ENCODE data around the gene LRRC26. TPM values are rescaled to one million over a fixed set of nuclear protein-coding genes. Genes with fewer than 3 reads are reported as not detected.

LRRC26 gene
- total RNA-seq, 1 experiment from 2014 or later, result 2.4 TPM

- TF ChIP-seq SP1 (IDR thresholded peaks at IDR 0.05; ENCODE audit: low read depth) (no peak), CBX3 (IDR thresholded peaks at IDR 0.05; ENCODE audit: low read depth) (no peak), TCF7L2 (IDR thresholded peaks at IDR 0.05; ENCODE audit: borderline replicate concordance, extremely low read depth, insufficient read depth, insufficient read length) (no peak), CEBPB (IDR thresholded peaks at IDR 0.05; ENCODE audit: low read depth) (no peak), ZBTB33 (IDR thresholded peaks at IDR 0.05; ENCODE audit: extremely low read depth, insufficient replicate concordance, low read length) (no peak), ZNF274 (IDR thresholded peaks at IDR 0.05; ENCODE audit: low read depth, low read length) (no peak), ZFX (IDR thresholded peaks at IDR 0.05) (no peak)
These were observed 48.4 kb upstream of the LRRC26 start (continued) for GRCh38 chr9:137218212-137218753.

- no peaks in the 10 kb centered on the region for H4K20me1 ChIP-seq (ENCODE audit: insufficient read depth)
- peaks cover 28 to 59% of the 10 kb centered on the region in 2 experiments for H3K4me1 ChIP-seq (ENCODE audit: control insufficient read depth in 1 of 2, insufficient read depth in 2 of 2, low read length in 2 of 2)
- DNase-seq (ENCODE audit: low read depth, low spot score) (peak; percentile 53), ATAC-seq (peak; percentile 77)
- no peaks in the 10 kb centered on the region for H3K9me2 ChIP-seq (ENCODE audit: insufficient read depth)
- TSS peak; percentile 34 for BruUV-seq (replicated peaks)
- CTCF ChIA-PET, result interaction anchor here (0.9 kb wide), 1 partner anchor 10 kb away, joined by 3 read pairs; the partner anchor contains the start of gene RNF224
- H3K9ac ChIP-seq (ENCODE audit: low read length), result peak overlapping the region; percentile 52
- no peaks in the 10 kb centered on the region for H3K79me2 ChIP-seq (ENCODE audit: insufficient read depth, low read length)
- no peaks in the 10 kb centered on the region for H3K9me3 ChIP-seq (ENCODE audit: control insufficient read depth in 1 of 2, insufficient read depth in 1 of 2, low read depth in 1 of 2, low read length in 2 of 2)
- intact Hi-C loops (cut with micrococcal nuclease), result no loop called here
- POLR2A ChIA-PET, result interaction anchor here (0.7 to 1.8 kb wide), 3 partner anchors 9 to 54 kb away, joined by 3 to 6 read pairs (median 5); partner anchors contain the start of gene RNF224
- H3K27me3 ChIP-seq (ENCODE audit: insufficient read depth, low read length), result no peaks in the 10 kb centered on the region
- H3K4me2 ChIP-seq (ENCODE audit: low read length), result peak overlapping the region; percentile 77
- H3K27ac ChIP-seq (ENCODE audit: low read depth, low read length), result peak overlapping the region; percentile 94
- H2AFZ ChIP-seq (ENCODE audit: low read depth, low read length, poor library complexity, severe bottlenecking), result no peak overlapping the region
- no peaks in the 10 kb centered on the region for H3K36me3 ChIP-seq (ENCODE audit: control insufficient read depth in 1 of 2, insufficient read depth in 2 of 2, low read length in 2 of 2)
- TF ChIP-seq SIN3A (IDR thresholded peaks at IDR 0.05; ENCODE audit: low read depth) (no peak), POLR2A (IDR thresholded peaks at IDR 0.05; ENCODE audit: borderline replicate concordance, extremely low read depth, insufficient read depth, insufficient read length) (peak; percentile 34), POLR2AphosphoS5 (IDR thresholded peaks at IDR 0.05; ENCODE audit: low read depth, low read length) (peak; percentile 80), YY1 (IDR thresholded peaks at IDR 0.05; ENCODE audit: extremely low read depth, insufficient replicate concordance, low read depth, low read length) (peak; percentile 25), EGR1 (IDR thresholded peaks at IDR 0.05; ENCODE audit: low read depth) (no peak), ZFX (IDR thresholded peaks at IDR 0.05) (0 out of 2 replicates have a peak, but pooled peaks have one; percentile 14)
- RAD21 ChIA-PET (ENCODE audit: low non-redundant PET in 1 of 2, low total read pairs in 2 of 2, uncharacterized antibody in 2 of 2, unreplicated experiment in 2 of 2), result no interaction called here
- H3K4me3 ChIP-seq (replicated peaks in 1 of 2; ENCODE audit: low read depth in 1 of 2, low read length in 2 of 2), result peak overlapping the region; percentile 45 to 46
These were observed 47.7 kb upstream of the LRRC26 start for GRCh38 chr9:137217276-137218211.

Measured in HCT116 (cell line).